Pons (tissue), 1 donor: Measurements from ENCODE around the gene THRAP3.
"Not testable (repeated sequence)": the region's sequence is repeated elsewhere in the genome, so short reads cannot be mapped to it uniquely, and the experiment has no call there.

Experiments used
- DNase-seq: peaks from one replicate; pipeline ENCODE4 v3.0.0-alpha.2; 2016; ENCODE audit warnings: low spot score

The THRAP3 gene

GRCh38 chr1:36204347-36204909 is 19.8 kb upstream of the THRAP3 start:
- no peak for DNase-seq

DNA sequence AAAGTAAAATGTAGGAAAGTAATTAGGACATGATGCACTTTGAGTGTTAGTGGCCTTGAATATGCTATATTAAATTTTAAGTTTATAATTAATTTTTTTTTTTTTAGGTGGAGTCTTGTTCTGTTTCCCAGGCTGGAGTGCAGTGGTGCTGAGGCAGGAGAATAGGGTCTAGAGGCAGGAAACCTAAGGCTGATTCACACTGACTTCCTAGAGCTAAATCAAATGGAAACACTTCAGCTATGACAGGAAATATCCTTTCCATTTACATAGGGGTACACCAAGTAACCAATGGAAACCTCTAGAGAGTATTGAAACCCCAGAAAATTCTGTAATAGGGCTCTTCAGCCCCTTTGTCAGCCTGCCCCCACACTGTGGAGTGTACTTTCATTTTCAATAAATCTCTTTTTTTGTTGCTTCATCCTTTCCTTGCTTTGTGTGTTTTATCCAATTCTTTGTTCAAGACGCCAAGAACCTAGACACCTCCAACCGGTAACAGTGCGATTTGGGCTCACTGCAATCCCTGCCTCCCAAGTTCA is 17.9 kb upstream of the THRAP3 start:
- DNase-seq = no peak

GRCh38 chr1:36207339-36207738 is 16.9 kb upstream of the THRAP3 start:
- no peak for DNase-seq

DNA sequence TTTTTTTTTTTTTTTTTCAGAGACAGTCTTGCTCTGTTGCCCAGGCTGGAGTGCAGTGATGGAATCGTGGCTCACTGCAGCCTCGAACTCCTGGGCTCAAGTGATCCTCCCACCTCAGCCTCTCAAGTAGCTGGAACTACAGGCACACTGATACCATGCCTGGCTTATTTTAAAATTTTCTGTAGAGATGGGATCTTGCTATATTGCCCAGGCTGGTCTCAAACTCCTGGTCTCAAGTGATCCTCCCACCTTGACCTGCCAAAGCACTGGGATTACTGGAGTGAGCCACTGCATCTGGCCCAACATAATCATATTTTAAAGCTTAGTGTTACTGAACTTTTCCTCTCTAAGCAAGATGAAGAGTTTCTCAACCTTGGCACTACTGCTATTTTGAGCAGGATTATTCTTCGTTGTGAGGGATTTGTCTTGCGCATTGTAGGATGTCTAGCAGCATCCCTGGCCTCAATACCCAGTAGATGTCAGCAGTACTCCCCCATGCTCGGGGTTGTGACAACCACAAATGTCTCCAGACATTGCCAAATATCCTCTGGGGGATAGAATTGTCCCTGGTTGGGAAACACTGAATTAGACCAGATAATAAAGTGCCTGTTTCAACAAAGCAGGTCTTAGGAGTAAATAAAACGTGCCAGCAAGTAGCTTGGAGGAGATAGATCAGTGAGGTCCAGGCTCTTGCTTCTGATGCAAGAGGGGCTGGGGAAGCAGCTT is 15.1 kb upstream of the THRAP3 start:
- DNase-seq = no peak

DNA sequence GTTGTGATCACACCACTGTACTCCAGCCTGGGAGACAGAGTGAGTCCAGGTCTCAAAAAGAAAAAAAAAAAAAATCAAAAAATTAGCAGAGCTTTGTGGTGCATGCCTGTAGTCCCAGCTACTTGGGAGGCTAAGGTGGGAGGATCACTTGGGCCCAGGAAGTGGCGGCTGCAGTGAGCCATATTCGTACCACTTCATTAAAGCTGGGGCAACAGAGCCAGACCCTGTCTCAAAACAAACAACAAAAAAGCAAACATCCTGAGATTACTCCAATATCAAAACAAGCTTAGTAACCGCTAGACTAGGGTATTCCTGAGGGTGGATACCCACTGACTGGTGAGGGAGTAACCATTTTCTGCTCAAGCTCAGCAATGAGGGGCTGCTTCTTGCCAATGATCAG is 12.9 kb upstream of the THRAP3 start:
- DNase-seq = no peak

DNA sequence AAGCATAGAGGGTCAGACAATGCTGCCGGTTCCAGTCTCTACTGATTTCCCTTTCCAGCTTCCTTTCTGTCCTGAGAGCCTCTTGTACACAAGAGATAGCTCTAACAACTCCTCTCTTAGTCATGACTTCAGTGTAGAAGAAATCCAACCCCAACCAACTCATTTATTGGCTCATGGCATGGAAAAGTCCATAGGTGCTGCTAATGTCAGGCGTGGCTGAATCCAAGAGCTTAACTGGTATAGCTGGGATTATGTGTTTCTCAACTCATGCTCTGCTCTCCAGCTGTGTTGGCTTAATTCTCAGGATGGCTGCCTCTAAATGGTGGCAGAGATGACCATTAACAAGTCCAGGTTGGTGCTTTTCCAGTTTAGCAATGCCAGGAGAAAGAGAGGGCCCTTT is 12.4 kb upstream of the THRAP3 start:
- DNase-seq = no peak

- DNase-seq = no peak
These were observed 11.5 kb upstream of the THRAP3 start for GRCh38 chr1:36212782-36213181.

DNA sequence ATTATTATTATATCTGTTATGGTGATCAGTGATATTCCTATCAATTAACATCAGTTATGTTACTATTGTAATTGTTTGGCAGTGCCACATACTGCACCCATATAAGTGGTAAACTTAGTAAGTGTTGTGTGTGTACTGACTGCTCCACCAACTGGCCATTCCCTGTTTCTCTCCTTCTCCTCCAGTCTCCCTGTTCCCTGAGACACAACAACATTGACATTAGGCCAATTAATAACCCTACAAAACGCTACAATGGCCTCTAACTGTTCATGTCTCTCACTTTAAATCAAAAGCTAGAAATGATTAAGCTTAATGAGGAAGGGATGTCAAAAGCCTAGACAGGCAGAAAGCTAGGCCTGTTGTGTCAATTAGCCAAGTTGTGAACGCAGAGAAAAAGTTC is 6.6 kb upstream of the THRAP3 start:
- peak; percentile 85 for DNase-seq

- DNase-seq = not testable (repeated sequence)
These were observed 2.3 kb upstream of the THRAP3 start for GRCh38 chr1:36221901-36222300.

GRCh38 chr1:36222481-36223380 is 1.5 kb upstream of the THRAP3 start:
- no peak for DNase-seq

GRCh38 chr1:36223381-36223995 is 755 bp upstream of the THRAP3 start:
- DNase-seq = peak; percentile 66

- no peak for DNase-seq
These were observed 467 bp downstream of the THRAP3 start for GRCh38 chr1:36224537-36225282.

DNA sequence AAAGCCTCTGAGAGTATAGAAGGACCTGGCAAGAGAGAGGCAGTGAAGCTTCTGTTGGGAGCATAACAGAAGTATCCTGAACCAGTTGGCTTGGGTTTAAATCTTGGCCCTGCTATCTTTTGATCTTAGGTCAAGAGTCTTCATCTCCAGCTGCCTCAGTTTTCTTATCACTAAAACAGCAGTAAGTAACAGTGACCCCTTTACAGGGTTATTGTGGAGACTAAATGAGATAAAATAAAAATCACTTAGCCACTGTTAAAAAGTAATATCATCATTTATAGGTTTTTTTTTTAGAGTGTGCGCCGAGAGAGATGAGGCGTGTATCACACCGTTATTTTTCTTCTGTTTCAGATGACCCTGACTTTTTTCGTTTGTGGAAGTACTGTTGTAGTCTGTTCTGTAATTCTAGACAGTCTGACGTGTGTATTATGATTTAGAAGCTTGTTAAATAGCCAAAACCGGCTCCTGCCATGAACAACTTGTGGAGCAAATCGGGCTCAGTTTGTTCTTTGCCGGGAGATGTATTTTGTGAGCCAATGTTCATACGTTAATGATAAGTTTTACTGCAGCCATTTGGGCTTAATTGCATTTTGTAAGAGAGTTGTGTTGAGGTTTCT is 1.1 kb downstream of the THRAP3 start:
- no peak for DNase-seq

DNA sequence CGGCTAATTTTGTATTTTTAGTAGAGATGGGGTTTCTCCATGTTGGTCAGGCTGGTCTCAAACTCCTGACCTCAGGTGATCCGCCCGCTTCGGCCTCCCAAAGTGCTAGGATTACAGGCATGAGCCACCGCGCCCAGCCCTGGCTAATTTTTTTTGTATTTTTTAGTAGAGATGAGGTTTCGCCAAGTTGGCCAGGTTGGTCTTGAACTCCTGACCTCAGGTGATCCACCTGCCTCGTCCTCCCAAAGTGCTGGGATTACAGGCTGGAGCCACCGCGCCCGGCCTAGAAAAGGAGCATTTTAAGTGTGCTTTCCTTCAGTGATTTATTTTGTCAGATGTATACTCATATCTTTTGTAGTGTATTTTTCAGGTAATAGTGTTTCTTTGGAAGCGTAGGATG is 6.0 kb downstream of the THRAP3 start:
- not testable (repeated sequence) for DNase-seq

DNA sequence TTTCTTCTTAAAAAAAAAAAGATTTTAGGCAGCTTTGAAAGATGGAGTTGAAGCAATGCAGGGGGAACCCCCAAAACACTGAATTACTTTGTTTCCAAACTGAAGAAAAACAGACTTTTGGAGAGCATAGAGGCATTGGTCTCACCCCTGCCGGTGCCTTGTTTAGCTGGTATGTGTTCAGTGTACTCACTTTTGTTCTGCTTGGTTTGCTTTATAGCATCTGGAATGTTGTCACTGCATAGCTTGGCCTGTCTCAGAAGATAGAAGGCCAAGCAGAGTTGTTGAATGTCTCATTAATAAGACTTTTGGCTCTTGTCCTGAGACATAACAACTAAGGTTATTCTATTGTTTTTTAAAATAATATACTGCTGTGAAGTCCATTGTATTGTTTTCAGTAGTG is 6.9 kb downstream of the THRAP3 start:
- DNase-seq = no peak

GRCh38 chr1:36232212-36233095 is 8.2 kb downstream of the THRAP3 start:
- DNase-seq = no peak

- no peak for DNase-seq
These were observed 12.1 kb downstream of the THRAP3 start for GRCh38 chr1:36236302-36236701.

DNA sequence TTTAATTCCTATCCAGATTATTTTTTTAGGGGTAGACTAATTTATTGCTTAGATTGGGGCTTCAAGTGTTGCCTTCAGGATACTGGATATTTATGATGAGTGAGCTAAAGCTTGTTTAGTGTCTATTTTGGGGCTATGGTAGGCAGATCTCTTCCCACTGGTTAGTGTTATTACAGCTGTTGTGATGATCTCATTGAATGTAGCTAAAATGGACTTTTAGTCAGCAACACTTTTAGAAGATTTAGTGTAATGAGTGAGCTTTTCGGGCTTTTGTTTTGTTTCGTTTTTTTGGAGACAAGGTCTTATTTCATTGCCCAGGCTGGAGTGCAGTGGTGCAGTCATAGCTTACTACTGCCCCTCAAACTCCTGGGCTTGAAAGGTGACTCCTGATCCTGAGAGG is 14.2 kb downstream of the THRAP3 start:
- DNase-seq = no peak

DNA sequence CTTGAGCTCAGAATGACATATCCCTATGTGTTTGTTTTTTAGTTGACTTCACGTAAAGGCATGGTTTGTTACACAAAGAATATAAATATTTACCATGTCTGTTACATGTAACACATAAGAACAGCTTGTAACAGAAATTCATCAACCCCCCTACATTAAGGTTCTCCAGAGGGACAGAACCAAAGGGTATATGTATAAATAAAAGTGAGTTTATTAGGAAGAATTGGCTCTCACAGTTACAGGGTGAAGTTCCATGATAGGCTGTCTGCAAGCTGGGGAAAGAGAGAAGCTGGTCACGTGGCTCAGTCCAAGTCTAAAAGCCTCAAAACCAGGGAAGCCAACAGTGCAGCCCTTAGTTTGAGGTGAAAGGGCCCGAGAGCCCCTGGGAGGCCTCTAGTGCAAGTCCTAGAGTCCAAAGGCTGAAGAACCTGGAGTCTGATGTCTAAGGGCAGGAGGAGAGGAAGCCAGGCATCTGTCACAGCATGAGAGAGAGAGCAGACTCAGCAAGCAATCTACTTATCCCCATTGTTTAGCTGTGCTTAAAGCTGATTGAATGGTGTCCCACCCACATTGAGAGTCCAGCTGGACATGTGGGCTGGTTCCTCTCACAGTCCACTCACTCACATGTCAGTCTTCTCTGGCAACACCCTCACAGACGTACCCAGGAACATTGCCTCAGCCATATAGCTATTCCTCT is 15.8 kb downstream of the THRAP3 start:
- DNase-seq = peak; percentile 25
